Cardiac septum (tissue), 1 donor: Measurements from ENCODE around the gene MCRIP2. TPM values are rescaled to one million over a fixed set of nuclear protein-coding genes. Genes with fewer than 3 reads are reported as not detected.

Experiments used
- DNase-seq: peaks from one replicate; pipeline ENCODE4 v3.0.0-alpha.2; 2020; ENCODE audit warnings: low spot score
- intact Hi-C: fragments of 100-400 bp; cut with DNase I; formaldehyde crosslinking; loops from one replicate; pipeline ENCODE4 v1.14.0; 2022
- total RNA-seq: library from RNA; stranded (reverse); fragmentation: NEBNext Ultra II Directional; extraction: Animal tissue kit (Norgen Biotek cat#: 25700); gene quantifications from one replicate; pipeline ENCODE4 v1.2.1, GENCODE V29; 2021
- donor health status: DM: no; HTN: no; CAD: no.

MCRIP2 gene
- total RNA-seq, 1 donor from 2014 or later: 90.3 TPM

DNA sequence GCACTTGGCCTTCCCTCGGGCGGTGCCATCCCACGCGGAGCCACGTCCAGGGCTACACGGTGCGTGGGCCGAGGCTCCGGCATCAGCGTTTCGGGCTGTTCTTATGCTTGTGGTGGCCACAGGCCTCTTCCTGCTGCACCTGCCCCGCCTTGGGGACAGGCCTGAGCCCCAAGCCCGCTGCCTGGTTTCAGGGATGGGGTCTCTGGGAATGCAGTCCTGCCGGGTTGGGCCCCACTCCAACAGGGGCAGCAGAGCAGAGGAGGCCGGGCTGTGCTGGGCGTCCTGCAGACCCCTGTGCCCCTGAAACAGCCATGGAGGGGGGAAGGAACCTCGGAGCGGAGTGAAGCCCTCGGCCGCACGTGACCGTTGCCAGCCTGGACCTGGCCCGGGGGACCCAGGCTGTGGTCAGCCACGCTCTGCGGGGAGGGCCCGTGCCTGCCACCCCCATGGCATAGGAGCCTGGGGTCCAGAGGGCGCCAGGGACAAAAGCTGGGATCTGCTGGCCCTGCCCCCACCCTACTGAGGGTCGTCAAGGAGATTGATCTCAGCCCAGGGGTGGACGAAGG, 11.3 kb upstream of the MCRIP2 start:
- DNase-seq: no peak
- intact Hi-C loops: no loop called here

- intact Hi-C loops: no loop called here
- DNase-seq: no peak
Observed at GRCh38 chr16:630815-631405, 10.7 kb upstream of the MCRIP2 start, which contains the start of gene WFIKKN1. WFIKKN1 (plus strand) TSS chr16:630985; CDS start chr16:631254, 269 bp downstream.

DNA sequence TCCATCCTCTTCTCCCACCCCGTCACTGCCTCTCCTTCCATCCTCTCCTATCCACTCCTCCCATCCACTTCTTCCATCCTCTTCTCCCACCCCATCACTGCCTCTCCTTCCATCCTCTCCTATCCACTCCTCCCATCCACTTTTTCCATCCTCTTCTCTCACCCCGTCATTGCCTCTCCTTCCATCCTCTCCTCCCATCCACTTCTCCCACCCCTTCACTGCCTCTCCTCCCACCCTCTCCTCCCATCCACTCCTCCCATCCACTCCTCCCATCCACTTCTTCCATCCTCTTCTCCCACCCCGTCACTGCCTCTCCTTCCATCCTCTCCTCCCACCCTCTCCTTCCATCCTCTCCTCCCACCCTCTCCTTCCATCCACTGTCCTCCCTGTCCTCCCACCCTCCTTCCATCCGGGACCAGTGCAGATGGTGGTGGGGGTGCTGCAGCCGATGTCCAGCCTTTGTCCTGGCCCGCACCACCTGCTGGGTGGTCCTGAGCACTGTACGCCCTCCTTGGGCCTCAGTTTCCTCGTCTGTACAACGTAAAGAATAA, 9.7 kb upstream of the MCRIP2 start:
- no peak for DNase-seq
- intact Hi-C loops: no loop called here

DNA sequence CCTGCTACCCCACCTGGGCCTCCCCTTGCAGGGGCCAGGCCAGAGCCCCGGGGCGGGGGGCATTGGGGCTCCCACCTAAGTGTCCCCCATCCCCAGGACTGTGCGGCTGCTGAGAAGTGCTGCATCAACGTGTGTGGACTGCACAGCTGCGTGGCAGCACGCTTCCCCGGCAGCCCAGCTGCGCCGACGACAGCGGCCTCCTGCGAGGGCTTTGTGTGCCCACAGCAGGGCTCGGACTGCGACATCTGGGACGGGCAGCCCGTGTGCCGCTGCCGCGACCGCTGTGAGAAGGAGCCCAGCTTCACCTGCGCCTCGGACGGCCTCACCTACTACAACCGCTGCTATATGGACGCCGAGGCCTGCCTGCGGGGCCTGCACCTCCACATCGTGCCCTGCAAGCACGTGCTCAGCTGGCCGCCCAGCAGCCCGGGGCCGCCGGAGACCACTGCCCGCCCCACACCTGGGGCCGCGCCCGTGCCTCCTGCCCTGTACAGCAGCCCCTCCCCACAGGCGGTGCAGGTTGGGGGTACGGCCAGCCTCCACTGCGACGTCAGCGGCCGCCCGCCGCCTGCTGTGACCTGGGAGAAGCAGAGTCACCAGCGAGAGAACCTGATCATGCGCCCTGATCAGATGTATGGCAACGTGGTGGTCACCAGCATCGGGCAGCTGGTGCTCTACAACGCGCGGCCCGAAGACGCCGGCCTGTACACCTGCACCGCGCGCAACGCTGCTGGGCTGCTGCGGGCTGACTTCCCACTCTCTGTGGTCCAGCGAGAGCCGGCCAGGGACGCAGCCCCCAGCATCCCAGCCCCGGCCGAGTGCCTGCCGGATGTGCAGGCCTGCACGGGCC, 8.9 kb upstream of the MCRIP2 start:
- DNase-seq: no peak
- intact Hi-C loops: no loop called here

GRCh38 chr16:633336-634050, 8.1 kb upstream of the MCRIP2 start:
- DNase-seq: no peak
- intact Hi-C loops: no loop called here

- intact Hi-C loops: no loop called here
- DNase-seq: no peak
Observed at GRCh38 chr16:634051-634670, 7.5 kb upstream of the MCRIP2 start.

DNA sequence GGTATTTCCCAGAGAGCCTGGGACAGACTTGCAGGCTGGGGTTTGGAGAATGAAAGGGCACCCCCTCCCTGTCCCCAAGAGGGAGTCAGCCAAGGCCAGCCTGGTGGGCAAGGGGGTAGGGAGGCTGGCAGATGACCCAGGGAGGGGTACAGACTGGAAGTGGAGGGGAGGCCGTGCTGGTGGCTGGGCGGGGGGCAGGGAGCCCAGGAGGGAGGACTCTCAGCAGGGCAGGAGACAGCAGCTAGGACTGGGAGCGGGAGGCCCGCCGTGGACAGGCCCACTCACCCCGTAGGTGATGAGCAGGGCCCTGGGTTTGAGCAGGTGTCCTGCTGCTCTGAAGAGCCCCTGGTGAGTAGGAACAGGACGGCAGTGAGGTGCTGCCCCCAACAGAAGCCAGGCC, 6.6 kb upstream of the MCRIP2 start:
- no peak for DNase-seq
- intact Hi-C loops: no loop called here

DNA sequence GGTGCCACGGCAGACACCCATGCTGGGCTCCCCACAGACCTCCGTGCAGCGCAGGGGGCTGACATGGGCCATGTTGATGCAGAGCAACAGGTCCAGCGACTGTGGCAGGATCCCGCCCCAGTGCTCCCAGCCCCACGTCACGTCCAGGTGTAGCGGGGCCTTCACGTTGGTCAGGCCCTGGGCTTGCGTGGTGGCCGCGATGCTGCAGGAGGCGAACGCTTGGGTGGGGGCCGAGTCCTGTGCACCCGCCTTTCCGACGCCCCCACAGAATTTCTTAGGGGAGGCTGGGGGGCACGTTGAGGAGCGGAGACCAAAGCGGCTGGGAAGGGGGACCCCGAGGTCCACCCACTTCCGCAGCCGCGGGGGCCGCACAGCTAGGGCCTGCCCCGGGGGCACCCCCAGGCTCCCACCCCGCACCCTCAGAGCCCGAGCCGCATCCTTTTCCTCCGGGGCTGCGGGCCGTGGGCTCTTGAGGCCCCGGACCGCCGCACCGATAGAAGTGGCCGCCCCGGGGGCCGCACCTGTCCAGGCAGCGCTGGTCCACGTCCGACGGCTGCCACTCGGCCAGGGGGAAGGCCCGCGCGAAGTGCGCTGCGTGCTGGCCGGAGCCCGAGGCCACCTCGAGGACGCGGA, 5.9 kb upstream of the MCRIP2 start:
- intact Hi-C loops: no loop called here

DNA sequence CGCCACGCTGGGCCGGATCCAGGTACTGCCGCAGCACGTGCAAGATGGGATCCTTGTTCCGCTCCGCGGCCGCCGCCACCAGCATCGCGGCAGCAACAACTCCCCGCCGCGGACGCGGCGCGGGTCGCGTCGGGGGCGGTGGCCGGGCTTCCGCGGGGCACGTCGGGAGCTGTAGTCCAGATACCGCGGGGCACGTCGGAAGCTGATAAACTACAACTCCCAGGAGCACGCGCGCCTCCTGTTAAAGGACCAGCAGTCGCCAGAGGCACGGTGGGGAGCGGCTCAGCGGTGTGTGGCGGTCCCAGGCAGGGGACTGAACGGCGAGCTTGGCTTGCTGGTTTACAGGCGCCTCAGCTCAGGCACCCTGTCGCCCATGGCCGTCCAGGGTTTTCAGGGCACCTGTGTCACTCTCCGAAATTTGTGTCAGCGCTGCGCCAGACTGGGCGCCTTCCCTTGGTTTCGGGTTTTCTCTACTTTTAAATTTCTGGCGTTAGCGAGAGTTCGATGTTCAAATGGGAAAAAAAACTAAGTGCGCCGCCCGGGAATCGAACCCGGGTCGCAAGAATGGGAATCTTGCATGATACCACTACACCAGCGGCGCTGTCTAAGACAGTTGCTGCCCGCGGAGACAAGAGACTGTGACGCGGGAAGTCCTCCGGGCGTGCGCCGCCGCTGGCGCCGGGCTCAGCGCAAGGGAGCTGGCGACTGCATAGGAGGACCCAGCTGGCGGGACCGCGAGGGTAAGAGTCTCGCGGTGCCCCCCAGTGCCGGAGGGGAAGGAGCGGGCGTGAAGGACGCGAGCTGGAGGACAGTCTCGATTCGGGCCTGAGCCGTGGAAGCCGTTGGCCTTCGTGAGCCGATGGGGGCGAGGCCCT, 5.2 kb upstream of the MCRIP2 start, which contains the start of gene METTL26:
TSS of gene METTL26 (minus strand) at position 100 of the 875 bp plus-strand sequence. CDS start at position 85, 15 bp downstream.
- intact Hi-C loops: no loop called here
- DNase-seq: peak; percentile 97

More for the DNA sequence above, 5.9 kb upstream of the MCRIP2 start:
- DNase-seq: no peak

- intact Hi-C loops: no loop called here
Observed at GRCh38 chr16:637081-638018, 4.3 kb upstream of the MCRIP2 start.

GRCh38 chr16:638034-638543, 3.5 kb upstream of the MCRIP2 start:
- no peak for DNase-seq
- intact Hi-C loops: no loop called here

More at GRCh38 chr16:637081-638018, 4.3 kb upstream of the MCRIP2 start:
- peak; percentile 96 for DNase-seq

DNA sequence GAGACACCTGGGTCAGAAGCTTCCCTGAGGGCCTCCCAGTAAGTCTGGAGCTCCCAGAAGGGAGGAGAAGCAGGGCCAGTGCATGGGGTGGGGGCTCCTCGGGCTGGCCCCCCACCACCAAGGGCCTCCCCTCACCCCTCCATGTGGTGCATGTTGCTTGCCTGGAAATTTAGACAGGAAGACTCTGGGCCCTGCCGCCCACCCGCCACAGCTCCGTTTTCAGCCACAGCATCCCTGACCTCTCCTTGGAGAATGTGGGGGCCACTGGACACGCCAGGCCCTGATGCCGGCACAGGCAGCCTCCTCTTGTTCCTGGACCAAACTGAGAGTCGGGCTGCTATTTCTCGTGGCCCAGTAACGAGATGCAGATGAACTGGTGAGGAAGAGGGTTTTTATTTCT, 2.8 kb upstream of the MCRIP2 start:
- DNase-seq: no peak
- intact Hi-C loops: no loop called here

GRCh38 chr16:640614-641013, 1.0 kb upstream of the MCRIP2 start:
- no peak for DNase-seq
- intact Hi-C loops: loop anchor here (2.0 to 5.0 kb wide), 2 partner anchors 20 to 53 kb away; no protein-coding TSS in a partner anchor

- DNase-seq: no peak
- intact Hi-C loops: loop anchor here (5.0 kb wide), 1 partner anchor 55 kb away; no protein-coding TSS in a partner anchor
Observed at GRCh38 chr16:642189-643049, 791 bp downstream of the MCRIP2 start.

- no peak for DNase-seq
- intact Hi-C loops: loop anchor here (5.0 kb wide), 1 partner anchor 56 kb away; no protein-coding TSS in a partner anchor
Observed at GRCh38 chr16:643050-643368, 1.4 kb downstream of the MCRIP2 start.
